Ishikawa (cell line): ENCODE results near the gene C15orf61.

Source experiments
- CEBPB ChIP-seq: IDR thresholded peaks from 2 replicates; pipeline ENCODE4 v1.6.1; 2012
- CREB1 ChIP-seq: IDR thresholded peaks from 2 replicates; pipeline ENCODE4 v1.6.1; 2012; ENCODE audit warnings: low read depth
- MAX ChIP-seq: IDR thresholded peaks from 2 replicates; pipeline ENCODE4 v1.6.1; 2012
- RAD21 ChIP-seq: IDR thresholded peaks from 2 replicates; pipeline ENCODE4 v1.6.1; 2012; ENCODE audit warnings: low read depth
- REST ChIP-seq: IDR thresholded peaks from 2 replicates; pipeline ENCODE4 v1.6.1; 2012; ENCODE audit warnings: low read depth, mild to moderate bottlenecking
- TAF1 ChIP-seq: IDR thresholded peaks from 2 replicates; pipeline ENCODE4 v1.6.1; 2012; ENCODE audit warnings: low read depth, mild to moderate bottlenecking
- TEAD4 ChIP-seq: IDR thresholded peaks from 2 replicates; pipeline ENCODE4 v1.6.1; 2012
- YY1 ChIP-seq: IDR thresholded peaks from 2 replicates; pipeline ENCODE4 v1.6.1; 2012; ENCODE audit warnings: low read depth

- TF ChIP-seq REST (no peak), YY1 (no peak), RAD21 (no peak), TAF1 (no peak), CREB1 (no peak), CEBPB (no peak), TEAD4 (no peak), MAX (no peak)
These were observed 24.9 kb downstream of the C15orf61 start for GRCh38 chr15:67545864-67546263.
